SU-DHL-6 (cell line): ENCODE results near the gene SPNS3.

Source experiments
- CTCF ChIP-seq: fragments of 200-600 bp; sonication (generic); IDR thresholded peaks from one replicate; pipeline ENCODE4 v1.5.1; 2017; ENCODE audit warnings: antibody characterized with exemption, mild to moderate bottlenecking, low read length, moderate library complexity; ENCODE audit not compliant: insufficient read depth, poor library complexity, severe bottlenecking
- EZH2phosphoT487 ChIP-seq: fragments of 200-600 bp; sonication (generic), shearing (Covaris generic); conservative IDR thresholded peaks from 2 replicates; pipeline ENCODE4 v1.6.1; 2018; ENCODE audit warnings: mild to moderate bottlenecking, antibody characterized with exemption, low read length, moderate library complexity, mixed read lengths

- TF ChIP-seq CTCF (no peak), EZH2phosphoT487 (no peak)
These were observed 44.7 kb upstream of the SPNS3 start for GRCh38 chr17:4389079-4389478.
